ENCODE data around the gene ISOC2. TPM values are rescaled to one million over a fixed set of nuclear protein-coding genes. Genes with fewer than 3 reads are reported as not detected.

The ISOC2 gene
- total RNA-seq, 3 donors from 2014 or later: 42.7 to 71.5 (median 57.0) TPM

DNA sequence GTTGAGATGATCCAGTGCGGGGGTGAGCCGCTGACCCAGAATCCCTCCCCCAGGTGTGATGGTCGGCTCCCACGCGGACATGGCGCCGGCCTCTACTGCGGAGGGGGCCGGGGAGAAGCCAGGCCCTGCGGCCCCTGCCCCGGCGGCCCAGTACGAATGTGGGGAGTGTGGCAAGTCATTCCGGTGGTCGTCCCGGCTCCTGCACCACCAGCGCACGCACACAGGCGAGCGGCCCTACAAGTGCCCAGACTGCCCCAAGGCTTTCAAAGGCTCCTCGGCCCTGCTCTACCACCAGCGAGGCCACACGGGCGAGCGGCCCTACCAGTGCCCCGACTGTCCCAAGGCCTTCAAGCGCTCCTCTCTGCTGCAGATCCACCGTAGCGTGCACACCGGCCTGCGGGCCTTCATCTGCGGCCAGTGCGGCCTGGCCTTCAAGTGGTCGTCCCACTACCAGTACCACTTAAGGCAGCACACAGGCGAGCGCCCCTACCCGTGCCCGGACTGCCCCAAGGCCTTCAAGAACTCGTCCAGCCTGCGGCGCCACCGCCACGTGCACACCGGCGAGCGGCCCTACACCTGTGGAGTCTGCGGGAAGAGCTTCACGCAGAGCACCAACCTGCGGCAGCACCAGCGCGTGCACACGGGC, 19.8 kb upstream of the ISOC2 start:
- H3K4me1 ChIP-seq: peaks cover 14 to 21% of the 10 kb centered on the region in 2 donors
- no peak for DNase-seq (ENCODE audit: low spot score in 2 of 2)
- TF ChIP-seq, protein P1, sequence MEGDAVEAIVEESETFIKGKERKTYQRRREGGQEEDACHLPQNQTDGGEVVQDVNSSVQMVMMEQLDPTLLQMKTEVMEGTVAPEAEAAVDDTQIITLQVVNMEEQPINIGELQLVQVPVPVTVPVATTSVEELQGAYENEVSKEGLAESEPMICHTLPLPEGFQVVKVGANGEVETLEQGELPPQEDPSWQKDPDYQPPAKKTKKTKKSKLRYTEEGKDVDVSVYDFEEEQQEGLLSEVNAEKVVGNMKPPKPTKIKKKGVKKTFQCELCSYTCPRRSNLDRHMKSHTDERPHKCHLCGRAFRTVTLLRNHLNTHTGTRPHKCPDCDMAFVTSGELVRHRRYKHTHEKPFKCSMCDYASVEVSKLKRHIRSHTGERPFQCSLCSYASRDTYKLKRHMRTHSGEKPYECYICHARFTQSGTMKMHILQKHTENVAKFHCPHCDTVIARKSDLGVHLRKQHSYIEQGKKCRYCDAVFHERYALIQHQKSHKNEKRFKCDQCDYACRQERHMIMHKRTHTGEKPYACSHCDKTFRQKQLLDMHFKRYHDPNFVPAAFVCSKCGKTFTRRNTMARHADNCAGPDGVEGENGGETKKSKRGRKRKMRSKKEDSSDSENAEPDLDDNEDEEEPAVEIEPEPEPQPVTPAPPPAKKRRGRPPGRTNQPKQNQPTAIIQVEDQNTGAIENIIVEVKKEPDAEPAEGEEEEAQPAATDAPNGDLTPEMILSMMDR (IDR thresholded peaks at IDR 0.05): no peak
- no peak for TF ChIP-seq POLR2AphosphoS5 (IDR thresholded peaks at IDR 0.05)
- no peak for TF ChIP-seq POLR2A (IDR thresholded peaks at IDR 0.05)
- no peaks in the 10 kb centered on the region for H3K27me3 ChIP-seq
- H3K4me3 ChIP-seq: no peak overlapping the region
- no peaks in the 10 kb centered on the region for H3K36me3 ChIP-seq
- H3K9me3 ChIP-seq: no peaks in the 10 kb centered on the region
- H3K27ac ChIP-seq: no peak overlapping the region
- intact Hi-C loops (cut with DNase I; ENCODE audit: low total_unique reads): no loop called here

DNA sequence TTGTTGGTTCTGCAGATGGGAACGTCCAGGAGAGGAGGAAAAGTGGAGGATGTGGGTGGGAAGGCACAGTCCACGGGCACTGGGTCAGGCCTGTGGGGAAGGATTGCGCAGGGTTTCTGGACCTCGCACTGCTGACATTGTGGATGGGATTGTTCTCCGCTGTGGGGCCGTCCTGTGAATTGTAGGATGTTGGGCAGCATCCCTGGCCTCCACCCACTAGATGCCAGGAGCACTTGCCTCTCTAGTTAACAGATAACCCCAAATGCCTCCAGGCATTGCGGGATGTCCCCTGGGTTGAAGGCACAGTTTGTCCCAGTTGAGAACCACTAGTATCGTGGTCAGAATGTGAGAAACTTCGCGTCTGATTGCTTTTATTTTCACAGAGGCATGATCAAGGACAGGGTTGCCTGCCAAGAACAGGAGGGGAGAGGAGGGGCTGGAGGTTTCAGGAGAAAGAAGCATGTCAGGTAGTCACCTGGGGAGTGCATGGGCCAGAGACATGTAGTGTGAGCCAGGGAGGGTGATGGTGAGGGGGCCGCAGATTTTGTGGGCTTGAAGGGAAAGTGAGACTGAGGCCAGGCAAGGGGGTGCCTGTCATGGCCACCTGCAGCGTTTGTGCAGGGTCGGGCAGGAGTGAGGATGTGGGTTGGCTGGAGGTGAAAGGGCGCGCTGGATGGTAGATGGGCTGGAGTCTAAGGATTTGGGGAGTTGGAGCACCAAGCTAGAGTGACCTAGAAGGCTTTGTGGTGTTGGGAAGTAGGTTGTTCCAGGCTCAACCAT, 18.2 kb upstream of the ISOC2 start:
- intact Hi-C loops (cut with DNase I; ENCODE audit: low total_unique reads): loop anchor here (10.0 kb wide), 1 partner anchor 1495 kb away; no protein-coding TSS in a partner anchor
- no peaks in the 10 kb centered on the region for H3K27me3 ChIP-seq
- no peaks in the 10 kb centered on the region for H3K9me3 ChIP-seq
- no peak overlapping the region for H3K27ac ChIP-seq
- TF ChIP-seq POLR2AphosphoS5 (IDR thresholded peaks at IDR 0.05) (no peak), POLR2A (IDR thresholded peaks at IDR 0.05) (no peak)
- peaks cover 10 to 12% of the 10 kb centered on the region in 2 donors for H3K4me1 ChIP-seq
- H3K36me3 ChIP-seq: no peaks in the 10 kb centered on the region
- H3K4me3 ChIP-seq: no peak overlapping the region
- DNase-seq (ENCODE audit: low spot score in 2 of 2): no peak

DNA sequence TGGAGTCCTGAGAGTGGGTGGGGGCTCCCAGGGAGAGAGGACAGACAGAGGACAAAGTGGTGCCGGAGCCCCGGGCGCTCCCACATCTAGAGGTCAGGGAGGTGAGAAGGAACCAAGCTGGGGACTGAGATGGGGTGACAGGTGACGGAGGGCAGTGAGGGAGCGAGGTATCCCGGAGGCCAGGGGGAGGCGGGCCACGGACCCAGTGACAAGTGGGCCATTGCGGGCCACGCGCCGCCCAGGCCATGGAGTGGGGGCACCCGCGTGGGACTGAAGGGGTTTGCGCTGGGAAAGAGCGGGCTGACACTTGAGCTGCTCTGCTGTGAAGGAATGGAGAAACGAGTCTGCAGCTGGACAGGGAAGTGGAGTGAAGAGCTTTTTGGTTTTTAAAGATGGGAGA, 17.6 kb upstream of the ISOC2 start:
- TF ChIP-seq, protein P1 (IDR thresholded peaks at IDR 0.05): no peak
- TF ChIP-seq POLR2AphosphoS5 (IDR thresholded peaks at IDR 0.05) (no peak), POLR2A (IDR thresholded peaks at IDR 0.05) (no peak)
- H3K4me1 ChIP-seq: peaks cover 5 to 8% of the 10 kb centered on the region in 2 donors
- intact Hi-C loops (cut with DNase I; ENCODE audit: low total_unique reads): loop anchor here (10.0 kb wide), 1 partner anchor 1494 kb away; no protein-coding TSS in a partner anchor
- H3K9me3 ChIP-seq: no peaks in the 10 kb centered on the region
- H3K27me3 ChIP-seq: no peaks in the 10 kb centered on the region
- no peak for DNase-seq (ENCODE audit: low spot score in 2 of 2)
- no peaks in the 10 kb centered on the region for H3K36me3 ChIP-seq
- no peak overlapping the region for H3K27ac ChIP-seq
- H3K4me3 ChIP-seq: no peak overlapping the region

DNA sequence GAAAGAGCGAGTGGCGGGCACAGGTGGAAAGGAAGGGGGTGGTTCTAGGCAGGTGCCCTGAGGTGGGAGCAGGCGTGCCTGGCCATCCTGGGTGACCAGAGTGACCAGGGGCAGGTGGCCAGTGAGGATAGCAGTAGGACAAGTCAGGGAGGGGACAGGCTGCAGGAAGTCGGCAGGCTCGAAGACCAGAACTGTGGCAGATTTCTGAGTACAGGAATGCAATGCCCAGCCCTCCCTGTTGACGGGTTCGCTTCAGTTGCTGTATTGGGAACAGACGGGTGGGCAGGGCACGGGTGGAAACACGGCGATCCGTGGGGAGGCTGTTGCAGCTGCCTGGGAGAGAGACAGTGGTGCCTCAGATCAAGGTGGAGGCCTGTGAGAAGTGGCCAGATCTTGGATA, 16.9 kb upstream of the ISOC2 start:
- TF ChIP-seq POLR2A (IDR thresholded peaks at IDR 0.05) (no peak), POLR2AphosphoS5 (IDR thresholded peaks at IDR 0.05) (no peak)
- TF ChIP-seq, protein P1 (IDR thresholded peaks at IDR 0.05): no peak
- no peak for DNase-seq (ENCODE audit: low spot score in 2 of 2)
- Histone ChIP-seq H3K27me3 (no peaks in the 10 kb centered on the region), H3K9me3 (no peaks in the 10 kb centered on the region), H3K36me3 (no peaks in the 10 kb centered on the region), H3K27ac (no peak overlapping the region), H3K4me3 (no peak overlapping the region), H3K4me1 (peaks cover 5 to 8% of the 10 kb centered on the region in 2 donors)
- intact Hi-C loops (cut with DNase I; ENCODE audit: low total_unique reads): loop anchor here (10.0 kb wide), 1 partner anchor 1494 kb away; no protein-coding TSS in a partner anchor

DNA sequence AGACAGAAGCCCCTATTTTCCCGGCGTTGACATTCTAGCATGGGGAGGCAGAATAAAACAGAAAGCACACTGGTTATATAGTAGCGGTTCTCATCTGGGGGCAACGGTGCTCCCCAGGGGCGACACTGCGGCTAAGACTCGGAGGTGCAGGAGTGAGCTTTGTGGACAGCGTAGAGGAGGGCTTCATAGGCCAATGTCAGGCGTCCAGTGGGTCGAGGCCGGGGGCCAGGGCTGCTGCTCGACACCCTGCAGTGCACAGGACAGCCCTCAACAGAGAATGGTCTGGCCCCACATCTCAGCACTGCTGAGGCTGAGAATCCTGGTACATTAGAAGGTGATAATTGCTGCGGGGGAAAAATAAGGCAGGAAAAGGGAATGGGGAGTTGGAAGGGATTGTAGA, 16.5 kb upstream of the ISOC2 start:
- no peaks in the 10 kb centered on the region for H3K9me3 ChIP-seq
- DNase-seq (ENCODE audit: low spot score in 2 of 2): no peak
- no peaks in the 10 kb centered on the region for H3K36me3 ChIP-seq
- H3K4me3 ChIP-seq: peak overlapping the region in 1 of 3 donors; percentile 79
- no peaks in the 10 kb centered on the region for H3K27me3 ChIP-seq
- no peak overlapping the region for H3K27ac ChIP-seq
- H3K4me1 ChIP-seq: peaks cover 5 to 8% of the 10 kb centered on the region in 2 donors
- TF ChIP-seq POLR2A (IDR thresholded peaks at IDR 0.05) (no peak), POLR2AphosphoS5 (IDR thresholded peaks at IDR 0.05) (no peak)
- TF ChIP-seq, protein P1 (IDR thresholded peaks at IDR 0.05): no peak
- intact Hi-C loops (cut with DNase I; ENCODE audit: low total_unique reads): loop anchor here (10.0 kb wide), 1 partner anchor 1493 kb away; no protein-coding TSS in a partner anchor
